GM12878 (cell line): Measurements from ENCODE around the gene CHST15. TPM values are rescaled to one million over a fixed set of nuclear protein-coding genes. Genes with fewer than 3 reads are reported as not detected.

Experiments used
- ATAC-seq: fragments of 200-7000 bp; cut with Tn5 transposase; 3 replicates; pipeline ENCODE4 v1.9.1; 2020; ENCODE audit warnings: mild to moderate bottlenecking, moderate library complexity
- BruUV-seq: library from RNA; stranded (reverse); fragments of 400-500 nt; replicated peaks from 2 replicates; lab custom pipeline; 2021; lab: Mats Ljungman, UMichigan
- CTCF ChIA-PET: fragments of 300-600 bp; sonication (Branson Sonifier 250); formaldehyde crosslinking; extraction: SDS; loops from one replicate; lab custom pipeline; 2021; ENCODE audit warnings: inconsistent platforms; lab: Yijun Ruan, JAX
- POLR2A ChIA-PET: fragments of 350-600 bp; formaldehyde crosslinking; extraction: SDS; loops from one replicate; lab custom pipeline; 2021; ENCODE audit warnings: inconsistent platforms; lab: Charles Lee
- RAD21 ChIA-PET: fragments of 300-600 bp; sonication (Branson Sonifier 250); formaldehyde crosslinking; loops from one replicate; lab custom pipeline; 2023; ENCODE audit warnings: antibody characterized with exemption; ENCODE audit not compliant: unreplicated experiment; lab: Charles Lee
- SMC1A ChIA-PET: fragments of 300-600 bp; sonication (Branson Sonifier 250); formaldehyde crosslinking; loops from one replicate; lab custom pipeline; 2023; ENCODE audit not compliant: unreplicated experiment, uncharacterized antibody; lab: Charles Lee
- DNase-seq: peaks from one replicate; pipeline ENCODE4 v3.0.0-alpha.2; 2011; ENCODE audit warnings: low read depth, low spot score
- FAIRE-seq: peaks from 3 replicates; lab custom pipeline; 2011; peaks lifted over from hg19 to GRCh38; lab: Jason Lieb, UNC
- H2AFZ ChIP-seq: 2 replicates; pipeline ENCODE4 v1.6.0; 2011; ENCODE audit warnings: low read depth, low read length, control low read depth; ENCODE audit not compliant: control insufficient read depth
- H3K27ac ChIP-seq: 2 replicates; pipeline ENCODE4 v1.5.1; 2011; ENCODE audit warnings: control low read depth; ENCODE audit not compliant: control insufficient read depth, insufficient read depth
- H3K27me3 ChIP-seq, 2 experiments: replicated peaks in 1 of 2; 2 replicates each; pipeline versions ENCODE4 v1.6.0 to v1.6.1; 2011; ENCODE audit warnings: low read length in 1 of 2; ENCODE audit not compliant: control insufficient read depth in 2 of 2, insufficient read depth in 2 of 2
- H3K36me3 ChIP-seq, 2 experiments: 2 replicates each; pipeline ENCODE4 v1.5.1; 2011; ENCODE audit warnings: low read length in 1 of 2; ENCODE audit not compliant: control insufficient read depth in 2 of 2, insufficient read depth in 2 of 2
- H3K4me1 ChIP-seq: 2 replicates; pipeline ENCODE4 v1.6.1; 2011; ENCODE audit warnings: mild to moderate bottlenecking, low read length, moderate library complexity, mixed read lengths; ENCODE audit not compliant: control insufficient read depth, insufficient read depth
- H3K4me2 ChIP-seq: 2 replicates; pipeline ENCODE4 v1.6.0; 2011; ENCODE audit warnings: control low read depth; ENCODE audit not compliant: control insufficient read depth, insufficient read depth
- H3K4me3 ChIP-seq: fragments of 200-600 bp; sonication (generic); 2 replicates; pipeline ENCODE4 v1.5.1; 2016
- H3K79me2 ChIP-seq: 2 replicates; pipeline ENCODE4 v1.6.0; 2011; ENCODE audit warnings: low read length; ENCODE audit not compliant: control insufficient read depth, insufficient read depth
- H3K9ac ChIP-seq: 2 replicates; pipeline ENCODE4 v1.8.0; 2011; ENCODE audit warnings: low read length, control low read depth, mixed read lengths; ENCODE audit not compliant: control insufficient read depth, insufficient read depth
- H3K9me3 ChIP-seq: replicated peaks from 3 replicates; pipeline ENCODE4 v1.5.1; 2011; ENCODE audit warnings: mild to moderate bottlenecking, low read length; ENCODE audit not compliant: control insufficient read depth, insufficient read depth
- H4K20me1 ChIP-seq: 2 replicates; pipeline ENCODE4 v1.6.0; 2011; ENCODE audit not compliant: control insufficient read depth, insufficient read depth
- ASH2L ChIP-seq: fragments of 300-600, 200-600 bp; sonication (generic); IDR thresholded peaks from 2 replicates; pipeline ENCODE4 v1.6.1; 2017; ENCODE audit warnings: low read depth, mild to moderate bottlenecking, borderline replicate concordance
- EGR1 ChIP-seq, 2 experiments: IDR thresholded peaks; 1 replicate in 1 of 2; 2 replicates in 1 of 2; pipeline ENCODE4 v1.6.1; 2011 to 2012; ENCODE audit warnings: low read depth in 2 of 2, low read length in 2 of 2, borderline replicate concordance in 1 of 2, mild to moderate bottlenecking in 1 of 2, moderate library complexity in 1 of 2
- HCFC1 ChIP-seq: fragments of 150-350 bp; IDR thresholded peaks from 2 replicates; pipeline ENCODE4 v1.6.1; 2014; ENCODE audit warnings: low read length
- IKZF2 ChIP-seq, 2 experiments: fragments of 450-650 bp; IDR thresholded peaks; 2 replicates each; pipeline ENCODE4 v1.6.1; 2017; ENCODE audit warnings: mild to moderate bottlenecking in 2 of 2, moderate library complexity in 2 of 2
- KDM1A ChIP-seq: fragments of 200-600 bp; sonication (generic); IDR thresholded peaks from 2 replicates; pipeline ENCODE4 v1.6.1; 2016; ENCODE audit warnings: borderline replicate concordance
- MTA2 ChIP-seq: fragments of 450-650 bp; IDR thresholded peaks from 2 replicates; pipeline ENCODE4 v1.6.1; 2016; ENCODE audit warnings: low read depth, mild to moderate bottlenecking, moderate library complexity
- NR2F1 ChIP-seq: fragments of 450-650 bp; conservative IDR thresholded peaks from 2 replicates; pipeline ENCODE4 v1.6.1; 2017; ENCODE audit warnings: mild to moderate bottlenecking
- POLR2A ChIP-seq: IDR thresholded peaks from 2 replicates; pipeline ENCODE4 v1.6.1; 2011; ENCODE audit warnings: low read depth, mild to moderate bottlenecking, low read length
- POLR2AphosphoS5 ChIP-seq: IDR thresholded peaks from 2 replicates; pipeline ENCODE4 v1.6.1; 2011; ENCODE audit warnings: mild to moderate bottlenecking, low read length, inconsistent platforms
- RB1 ChIP-seq: fragments of 450-650 bp; formaldehyde crosslinking; IDR thresholded peaks from 2 replicates; pipeline ENCODE4 v1.6.1; 2017; ENCODE audit warnings: mild to moderate bottlenecking, borderline replicate concordance
- SIX5 ChIP-seq: IDR thresholded peaks from 2 replicates; pipeline ENCODE4 v1.6.1; 2011; ENCODE audit warnings: mild to moderate bottlenecking, low read depth, low read length, moderate library complexity; ENCODE audit not compliant: severe bottlenecking
- SMC3 ChIP-seq: IDR thresholded peaks from 2 replicates; pipeline ENCODE4 v1.6.1; 2011; ENCODE audit warnings: low read length, improper control_type of control experiment, borderline replicate concordance
- SREBF1 ChIP-seq: IDR thresholded peaks from 2 replicates; pipeline ENCODE4 v1.6.1; 2012; ENCODE audit warnings: mild to moderate bottlenecking, low read length
- WGBS: methylation state at CpG from one replicate; pipeline ENCODE4 v1.1.6; 2016; ENCODE audit warnings: low lambda C conversion rate; ENCODE audit not compliant: insufficient replicate concordance, insufficient coverage; ENCODE audit errors: missing lambda C conversion rate; 5-methylcytosine and 5-hydroxymethylcytosine counted together
- in situ Hi-C: fragments of 300-500 bp; cut with MboI; formaldehyde crosslinking; loops from 9 replicates; pipeline ENCODE4 v1.14.3; 2018; ENCODE audit warnings: mixed read lengths
- intact Hi-C: fragments of 100-400 bp; cut with micrococcal nuclease; formaldehyde crosslinking; loops from one replicate; pipeline ENCODE4 v1.14.2; 2022; ENCODE audit not compliant: unreplicated experiment
- polyA plus RNA-seq, 11 experiments: library from polyadenylated mRNA; depleted of rRNA in 4 of 11; unstranded in 6 of 11; stranded (reverse) in 5 of 11; fragments of >200 nt; fragmentation: Nextera tagmentation in 4 of 11; fragmentation: Illumina TruSeq in 1 of 11; extraction: Ambion mirVana in 4 of 11; extraction: Trizol in 1 of 11; gene quantifications; 1 replicate in 1 of 11; 2 replicates in 10 of 11; pipeline versions ENCODE4 v1.2.1 to v1.2.3, GENCODE V29; 2011 to 2016; ENCODE audit warnings: inconsistent platforms in 2 of 11, missing spikeins in 2 of 11, low read depth in 1 of 11
- total RNA-seq, 4 experiments: library from RNA; depleted of rRNA in 3 of 4; stranded (reverse); fragments of >200 nt in 3 of 4; fragmentation: Illumina TruSeq in 1 of 4; extraction: Trizol in 1 of 4; gene quantifications; 2 replicates each; pipeline versions ENCODE4 v1.2.1 to v1.2.3, GENCODE V29; 2013 to 2021
- TF ChIP-seq, protein P1 (sequence below): fragments of 150-350 bp; IDR thresholded peaks from 2 replicates; pipeline ENCODE4 v1.6.1; 2014; ENCODE audit warnings: mild to moderate bottlenecking, low read depth, low read length
- TF ChIP-seq, protein P2 (sequence below): fragments of 450-650 bp; IDR thresholded peaks from 2 replicates; pipeline ENCODE4 v1.6.1; 2016; ENCODE audit warnings: mild to moderate bottlenecking
- TF ChIP-seq, protein P3 (sequence below): IDR thresholded peaks from 2 replicates; pipeline ENCODE4 v1.6.1; 2012; ENCODE audit warnings: low read depth, low read length, improper control_type of control experiment
- TF ChIP-seq, protein P4 (sequence below): fragments of 450-650 bp; IDR thresholded peaks from 2 replicates; pipeline ENCODE4 v1.6.1; 2017; ENCODE audit warnings: mild to moderate bottlenecking, low read depth, inconsistent platforms; ENCODE audit not compliant: poor library complexity, severe bottlenecking

Gene CHST15
- total and polyA plus RNA-seq, 10 of the 15 experiments (the other 5 are each of a cell fraction or from before 2014, with no cell fraction given): 0.02 to 0.53 (median 0.05) TPM; not detected in 1

DNA sequence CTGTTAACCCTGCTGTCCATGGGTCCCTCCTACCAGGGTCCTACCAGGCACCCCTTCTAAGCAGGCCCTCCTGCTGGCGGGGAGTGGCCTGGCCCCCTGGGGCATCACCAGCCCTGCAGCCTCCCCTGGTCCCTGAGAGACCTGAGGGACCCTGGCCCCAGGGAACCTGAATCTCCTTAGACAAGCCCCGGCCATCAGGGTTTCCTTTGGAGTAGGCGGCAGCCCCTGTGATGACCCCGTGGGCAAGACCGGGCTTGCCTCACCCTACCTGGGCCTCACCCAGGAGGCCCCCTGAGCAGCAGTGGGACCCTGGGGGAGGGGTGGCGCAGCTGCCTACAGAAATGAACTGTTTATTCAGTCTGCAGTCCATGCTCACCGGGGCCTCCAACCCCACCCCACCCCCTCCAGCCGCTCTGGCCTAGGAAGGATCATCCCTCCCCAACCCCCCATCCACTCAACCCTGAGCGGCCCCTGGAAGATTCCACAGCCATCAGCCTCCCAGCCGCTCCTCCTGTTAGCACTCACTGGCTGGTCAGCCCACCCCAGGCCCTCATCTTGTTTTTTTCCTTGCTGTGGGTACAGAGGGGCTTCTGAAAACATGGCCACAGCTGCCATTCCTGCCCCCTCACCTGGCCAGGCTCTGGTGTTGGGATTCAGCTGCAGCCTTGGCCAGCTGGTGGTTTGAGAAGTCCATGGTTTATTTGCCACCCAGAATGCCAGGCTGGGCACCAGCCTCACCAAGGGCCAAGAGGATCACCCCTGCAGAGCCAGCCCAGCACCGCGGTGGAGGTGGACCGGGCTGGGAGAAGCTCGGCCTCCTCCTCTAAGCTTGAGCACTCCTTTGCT lies 34.8 kb upstream of the CHST15 start:
- DNase-seq: no peak
- no peak overlapping the region for H3K9ac ChIP-seq
- H3K36me3 ChIP-seq: no peaks in the 10 kb centered on the region
- peaks cover 0 to 4% of the 10 kb centered on the region in 2 experiments; a peak in 2 of 4 replicates for H3K27me3 ChIP-seq
- no peak overlapping the region for H3K4me3 ChIP-seq
- BruUV-seq: no TSS peak
- intact Hi-C loops (no loop called here), in situ Hi-C loops (no loop called here)
- ChIA-PET RAD21 (no interaction called here), SMC1A (no interaction called here), POLR2A (interaction anchor here (0.6 kb wide), 1 partner anchor 25 kb away, joined by 3 read pairs; no protein-coding TSS in a partner anchor), CTCF (no interaction called here)
- H4K20me1 ChIP-seq: no peaks in the 10 kb centered on the region
- TF ChIP-seq POLR2AphosphoS5 (no peak), NR2F1 (no peak), HCFC1 (no peak), KDM1A (no peak), ASH2L (no peak), SIX5 (no peak), SMC3 (no peak), POLR2A (no peak), SREBF1 (no peak), EGR1 (IDR thresholded peaks at IDR 0.05; ENCODE audit: borderline replicate concordance in 1 of 2, low read depth in 2 of 2, low read length in 2 of 2) (no peak), IKZF2 (IDR thresholded peaks at IDR 0.05) (no peak), RB1 (no peak), MTA2 (no peak)
- TF ChIP-seq, protein P1, sequence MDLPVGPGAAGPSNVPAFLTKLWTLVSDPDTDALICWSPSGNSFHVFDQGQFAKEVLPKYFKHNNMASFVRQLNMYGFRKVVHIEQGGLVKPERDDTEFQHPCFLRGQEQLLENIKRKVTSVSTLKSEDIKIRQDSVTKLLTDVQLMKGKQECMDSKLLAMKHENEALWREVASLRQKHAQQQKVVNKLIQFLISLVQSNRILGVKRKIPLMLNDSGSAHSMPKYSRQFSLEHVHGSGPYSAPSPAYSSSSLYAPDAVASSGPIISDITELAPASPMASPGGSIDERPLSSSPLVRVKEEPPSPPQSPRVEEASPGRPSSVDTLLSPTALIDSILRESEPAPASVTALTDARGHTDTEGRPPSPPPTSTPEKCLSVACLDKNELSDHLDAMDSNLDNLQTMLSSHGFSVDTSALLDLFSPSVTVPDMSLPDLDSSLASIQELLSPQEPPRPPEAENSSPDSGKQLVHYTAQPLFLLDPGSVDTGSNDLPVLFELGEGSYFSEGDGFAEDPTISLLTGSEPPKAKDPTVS: no peak
- TF ChIP-seq, protein P2, sequence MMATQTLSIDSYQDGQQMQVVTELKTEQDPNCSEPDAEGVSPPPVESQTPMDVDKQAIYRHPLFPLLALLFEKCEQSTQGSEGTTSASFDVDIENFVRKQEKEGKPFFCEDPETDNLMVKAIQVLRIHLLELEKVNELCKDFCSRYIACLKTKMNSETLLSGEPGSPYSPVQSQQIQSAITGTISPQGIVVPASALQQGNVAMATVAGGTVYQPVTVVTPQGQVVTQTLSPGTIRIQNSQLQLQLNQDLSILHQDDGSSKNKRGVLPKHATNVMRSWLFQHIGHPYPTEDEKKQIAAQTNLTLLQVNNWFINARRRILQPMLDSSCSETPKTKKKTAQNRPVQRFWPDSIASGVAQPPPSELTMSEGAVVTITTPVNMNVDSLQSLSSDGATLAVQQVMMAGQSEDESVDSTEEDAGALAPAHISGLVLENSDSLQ: no peak
- TF ChIP-seq, protein P3, sequence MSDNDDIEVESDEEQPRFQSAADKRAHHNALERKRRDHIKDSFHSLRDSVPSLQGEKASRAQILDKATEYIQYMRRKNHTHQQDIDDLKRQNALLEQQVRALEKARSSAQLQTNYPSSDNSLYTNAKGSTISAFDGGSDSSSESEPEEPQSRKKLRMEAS: no peak
- TF ChIP-seq, protein P4, sequence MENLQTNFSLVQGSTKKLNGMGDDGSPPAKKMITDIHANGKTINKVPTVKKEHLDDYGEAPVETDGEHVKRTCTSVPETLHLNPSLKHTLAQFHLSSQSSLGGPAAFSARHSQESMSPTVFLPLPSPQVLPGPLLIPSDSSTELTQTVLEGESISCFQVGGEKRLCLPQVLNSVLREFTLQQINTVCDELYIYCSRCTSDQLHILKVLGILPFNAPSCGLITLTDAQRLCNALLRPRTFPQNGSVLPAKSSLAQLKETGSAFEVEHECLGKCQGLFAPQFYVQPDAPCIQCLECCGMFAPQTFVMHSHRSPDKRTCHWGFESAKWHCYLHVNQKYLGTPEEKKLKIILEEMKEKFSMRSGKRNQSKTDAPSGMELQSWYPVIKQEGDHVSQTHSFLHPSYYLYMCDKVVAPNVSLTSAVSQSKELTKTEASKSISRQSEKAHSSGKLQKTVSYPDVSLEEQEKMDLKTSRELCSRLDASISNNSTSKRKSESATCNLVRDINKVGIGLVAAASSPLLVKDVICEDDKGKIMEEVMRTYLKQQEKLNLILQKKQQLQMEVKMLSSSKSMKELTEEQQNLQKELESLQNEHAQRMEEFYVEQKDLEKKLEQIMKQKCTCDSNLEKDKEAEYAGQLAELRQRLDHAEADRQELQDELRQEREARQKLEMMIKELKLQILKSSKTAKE: no peak
- no peak overlapping the region for H2AFZ ChIP-seq
- FAIRE-seq: no peak
- H3K79me2 ChIP-seq: no peaks in the 10 kb centered on the region
- H3K4me1 ChIP-seq: peaks cover 7% of the 10 kb centered on the region; the same call in 1 of the 2 replicates
- H3K27ac ChIP-seq: no peak overlapping the region
- H3K9me3 ChIP-seq: no peaks in the 10 kb centered on the region
- no peak for ATAC-seq
- 51% methylated on average over 14 of the region's 14 CpGs for WGBS
- no peak overlapping the region for H3K4me2 ChIP-seq
